ENCODE measurements around the gene WNT8B. TPM values are rescaled to one million over a fixed set of nuclear protein-coding genes. Genes with fewer than 3 reads are reported as not detected.

WNT8B gene
- total and polyA plus RNA-seq, 2 of the 13 experiments (the other 11 are each of a cell fraction or from before 2014, with no cell fraction given) = 0.07 to 0.20 TPM

- no peak for TF ChIP-seq ZHX2 (IDR thresholded peaks at IDR 0.05; ENCODE audit: low read depth)
- no peak for TF ChIP-seq ZHX2 (CRISPR knock-in tag; IDR thresholded peaks at IDR 0.05; ENCODE audit: borderline replicate concordance)
- no peak for TF ChIP-seq NFKB2 (CRISPR knock-in tag; IDR thresholded peaks at IDR 0.05; ENCODE audit: borderline replicate concordance)
- TF ChIP-seq FOXP1 (IDR thresholded peaks at IDR 0.05) = no peak
- TF ChIP-seq FOXP1 (CRISPR knock-in tag; IDR thresholded peaks at IDR 0.05) = no peak
- no peak for TF ChIP-seq ARID3A (IDR thresholded peaks at IDR 0.05; ENCODE audit: low read depth, low read length)
- TF ChIP-seq ZBTB20 (CRISPR knock-in tag; IDR thresholded peaks at IDR 0.05; ENCODE audit: borderline replicate concordance, low read depth) = no peak
- TF ChIP-seq CREM (IDR thresholded peaks at IDR 0.05) = peak; percentile 93
- peak; percentile 51; the same call in 1 of the 2 replicates for TF ChIP-seq CREM (CRISPR knock-in tag; IDR thresholded peaks at IDR 0.05)
- TF ChIP-seq ZNF788 (CRISPR knock-in tag; IDR thresholded peaks at IDR 0.05; ENCODE audit: borderline replicate concordance) = no peak
- no peak for TF ChIP-seq ZNF44 (CRISPR knock-in tag; IDR thresholded peaks at IDR 0.05)
- no peak for TF ChIP-seq ZFP91 (CRISPR knock-in tag; IDR thresholded peaks at IDR 0.05; ENCODE audit: borderline replicate concordance)
- TF ChIP-seq SAFB2 (CRISPR knock-in tag; IDR thresholded peaks at IDR 0.05; ENCODE audit: borderline replicate concordance, low read depth) = no peak
- no peak for TF ChIP-seq JUNB (CRISPR knock-in tag; IDR thresholded peaks at IDR 0.05; ENCODE audit: borderline replicate concordance)
- no peak for TF ChIP-seq MLXIP (CRISPR knock-in tag; IDR thresholded peaks at IDR 0.05; ENCODE audit: borderline replicate concordance)
- no peak for TF ChIP-seq REXO4 (CRISPR knock-in tag; IDR thresholded peaks at IDR 0.05; ENCODE audit: borderline replicate concordance)
- no peak for TF ChIP-seq TOE1 (CRISPR knock-in tag; IDR thresholded peaks at IDR 0.05)
These were observed 18.8 kb downstream of the WNT8B start (continued) for GRCh38 chr10:100481462-100482081.

Data from HepG2 (cell line).